ENCODE results near the gene GNAI3.

GRCh38 chr1:109589177-109589576 lies 40.8 kb downstream of the GNAI3 start:
- TF ChIP-seq CTCF (IDR thresholded peaks at IDR 0.05; ENCODE audit: extremely low read depth in 1 of 2, insufficient read depth in 1 of 2, low read depth in 1 of 2, low read length in 2 of 2) = no peak
- TF ChIP-seq POLR2A (IDR thresholded peaks at IDR 0.05; ENCODE audit: low read depth, low read length) = no peak
- TF ChIP-seq JUN (IDR thresholded peaks at IDR 0.05; ENCODE audit: borderline replicate concordance, insufficient read depth, insufficient read length, low read depth) = no peak
- no peak for TF ChIP-seq POLR2AphosphoS5 (IDR thresholded peaks at IDR 0.05; ENCODE audit: insufficient read depth, low read depth, low read length)
- TF ChIP-seq EZH2 (IDR thresholded peaks at IDR 0.05; ENCODE audit: borderline replicate concordance, low read depth, low read length, severe bottlenecking) = no peak
- TF ChIP-seq MAX (IDR thresholded peaks at IDR 0.05; ENCODE audit: insufficient read depth, insufficient read length) = no peak
- TF ChIP-seq GATA2 (IDR thresholded peaks at IDR 0.05; ENCODE audit: insufficient read depth, insufficient read length, low read depth, low read length) = no peak
- TF ChIP-seq MYC (IDR thresholded peaks at IDR 0.05; ENCODE audit: low read depth, low read length) = no peak

Data from endothelial cell of umbilical vein (primary cell).